Fibroblast of pulmonary artery (primary cell): Measurements from ENCODE around the gene HYAL3.

Source experiments
- DNase-seq: peaks from one replicate; pipeline ENCODE4 v3.0.0-alpha.2; 2010; ENCODE audit warnings: low read depth
- H3K4me3 ChIP-seq: replicated peaks from 2 replicates; pipeline ENCODE4 v1.5.1; 2011; ENCODE audit warnings: low read depth, mild to moderate bottlenecking, control low read depth, low read length, moderate library complexity
- TF ChIP-seq, protein P1 (sequence below): IDR thresholded peaks from 2 replicates; pipeline ENCODE4 v1.5.1; 2011; ENCODE audit warnings: mild to moderate bottlenecking, control low read depth, low read length, inconsistent platforms; ENCODE audit errors: missing control alignments

Gene HYAL3

GRCh38 chr3:50341996-50342650, 42.9 kb upstream of the HYAL3 start:
- H3K4me3 ChIP-seq = no peak overlapping the region
- TF ChIP-seq, protein P1, sequence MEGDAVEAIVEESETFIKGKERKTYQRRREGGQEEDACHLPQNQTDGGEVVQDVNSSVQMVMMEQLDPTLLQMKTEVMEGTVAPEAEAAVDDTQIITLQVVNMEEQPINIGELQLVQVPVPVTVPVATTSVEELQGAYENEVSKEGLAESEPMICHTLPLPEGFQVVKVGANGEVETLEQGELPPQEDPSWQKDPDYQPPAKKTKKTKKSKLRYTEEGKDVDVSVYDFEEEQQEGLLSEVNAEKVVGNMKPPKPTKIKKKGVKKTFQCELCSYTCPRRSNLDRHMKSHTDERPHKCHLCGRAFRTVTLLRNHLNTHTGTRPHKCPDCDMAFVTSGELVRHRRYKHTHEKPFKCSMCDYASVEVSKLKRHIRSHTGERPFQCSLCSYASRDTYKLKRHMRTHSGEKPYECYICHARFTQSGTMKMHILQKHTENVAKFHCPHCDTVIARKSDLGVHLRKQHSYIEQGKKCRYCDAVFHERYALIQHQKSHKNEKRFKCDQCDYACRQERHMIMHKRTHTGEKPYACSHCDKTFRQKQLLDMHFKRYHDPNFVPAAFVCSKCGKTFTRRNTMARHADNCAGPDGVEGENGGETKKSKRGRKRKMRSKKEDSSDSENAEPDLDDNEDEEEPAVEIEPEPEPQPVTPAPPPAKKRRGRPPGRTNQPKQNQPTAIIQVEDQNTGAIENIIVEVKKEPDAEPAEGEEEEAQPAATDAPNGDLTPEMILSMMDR = no peak

DNA sequence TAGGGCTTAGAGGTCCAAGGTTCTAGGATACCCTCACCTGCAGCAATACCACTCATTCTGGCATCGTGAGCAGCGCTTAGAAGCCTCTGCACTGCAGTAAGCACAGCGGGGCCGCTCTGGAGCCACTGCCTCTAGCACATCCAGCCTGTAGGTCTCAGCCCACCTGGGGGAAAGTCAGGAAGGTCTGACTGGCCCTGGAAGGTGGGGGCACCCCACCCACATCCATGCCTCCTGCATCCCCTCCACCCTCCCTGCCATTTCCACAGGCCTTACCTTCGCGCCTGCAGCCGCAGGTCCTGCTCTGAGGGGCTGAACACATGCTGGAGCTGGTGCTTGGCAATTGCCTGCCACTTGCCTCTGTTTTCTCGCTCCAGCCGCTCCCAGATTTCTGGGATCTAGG, 42.3 kb upstream of the HYAL3 start:
- H3K4me3 ChIP-seq = peak overlapping the region; percentile 43
- DNase-seq = no peak
- TF ChIP-seq, protein P1 = no peak

More at GRCh38 chr3:50341996-50342650, 42.9 kb upstream of the HYAL3 start:
- no peak for DNase-seq

DNA sequence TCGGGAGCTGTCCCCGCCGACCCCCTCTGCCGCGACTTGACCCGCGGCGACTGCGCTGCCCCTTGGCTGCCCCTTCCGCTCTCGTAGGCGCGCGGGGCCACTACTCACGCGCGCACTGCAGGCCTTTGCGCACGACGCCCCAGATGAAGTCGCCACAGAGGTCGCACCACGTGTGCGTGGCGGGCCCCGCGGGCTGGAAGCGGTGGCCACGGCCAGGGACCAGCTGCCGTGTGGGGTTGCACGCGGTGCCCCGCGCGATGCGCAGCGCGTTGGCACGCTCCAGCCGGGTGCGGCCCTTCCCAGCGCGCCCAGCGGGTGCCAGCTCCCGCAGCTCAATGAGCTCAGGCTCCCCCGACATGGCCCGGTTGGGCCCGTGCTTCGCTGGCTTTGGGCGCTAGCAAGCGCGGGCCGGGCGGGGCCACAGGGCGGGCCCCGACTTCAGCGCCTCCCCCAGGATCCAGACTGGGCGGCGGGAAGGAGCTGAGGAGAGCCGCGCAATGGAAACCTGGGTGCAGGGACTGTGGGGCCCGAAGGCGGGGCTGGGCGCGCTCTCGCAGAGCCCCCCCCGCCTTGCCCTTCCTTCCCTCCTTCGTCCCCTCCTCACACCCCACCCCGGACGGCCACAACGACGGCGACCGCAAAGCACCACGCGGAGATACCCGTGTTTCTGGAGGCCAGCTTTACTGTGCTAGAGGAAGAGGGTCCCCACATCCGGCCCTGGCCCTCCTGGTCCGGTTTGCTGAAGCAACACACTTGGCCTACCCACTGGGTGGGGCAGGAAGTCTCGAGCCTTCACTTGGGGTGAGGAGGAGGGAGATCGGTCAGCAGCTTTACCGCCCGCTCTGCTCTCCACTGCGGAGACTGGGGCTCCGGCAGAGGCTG, 41.5 kb upstream of the HYAL3 start, which contains the start of gene RASSF1:
Gene RASSF1 (minus strand): TSS at position 389 of the 882 bp plus-strand sequence. CDS start 31 bp downstream, at position 358.
- DNase-seq = peak; percentile 41
- H3K4me3 ChIP-seq = peak within 1 kb of the TSS; percentile 43
- TF ChIP-seq, protein P1 = no peak

GRCh38 chr3:50340147-50340447, 40.9 kb upstream of the HYAL3 start:
- no peak for DNase-seq
- TF ChIP-seq, protein P1 = no peak
- peak overlapping the region; percentile 43 for H3K4me3 ChIP-seq

DNA sequence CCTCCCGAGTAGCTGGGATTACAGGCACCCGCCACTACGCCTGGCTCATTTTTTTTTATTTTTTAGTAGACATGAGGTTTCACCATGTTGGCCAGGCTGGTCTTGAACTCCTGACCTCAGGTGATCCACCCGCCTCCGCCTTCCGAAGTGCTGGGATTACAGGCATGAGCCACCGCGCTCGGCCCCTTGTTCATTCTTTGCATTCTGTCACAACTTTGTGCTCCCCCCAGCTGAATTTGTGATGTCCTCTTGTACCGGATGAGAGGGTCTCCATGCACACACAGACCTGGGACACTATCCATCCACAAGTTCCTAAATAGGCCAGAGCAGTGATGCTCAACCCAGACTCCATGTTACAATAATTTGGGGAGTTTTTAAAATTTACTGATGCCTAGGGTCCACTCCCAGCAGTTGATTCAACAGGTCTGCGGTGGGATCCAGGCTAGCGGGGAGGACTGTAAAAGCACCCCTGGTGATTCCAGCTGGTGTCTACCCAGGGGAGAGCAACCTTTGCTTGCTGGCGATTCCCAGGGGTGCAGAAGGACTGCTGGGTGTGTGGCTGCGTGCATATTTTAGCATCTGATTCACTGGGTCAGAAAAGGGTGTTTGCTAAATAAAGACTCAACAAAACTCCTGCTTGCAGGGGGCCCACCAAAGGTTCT, 40.4 kb upstream of the HYAL3 start:
- peak overlapping the region; percentile 43 for H3K4me3 ChIP-seq
- TF ChIP-seq, protein P1 = no peak
- DNase-seq = peak; percentile 41

DNA sequence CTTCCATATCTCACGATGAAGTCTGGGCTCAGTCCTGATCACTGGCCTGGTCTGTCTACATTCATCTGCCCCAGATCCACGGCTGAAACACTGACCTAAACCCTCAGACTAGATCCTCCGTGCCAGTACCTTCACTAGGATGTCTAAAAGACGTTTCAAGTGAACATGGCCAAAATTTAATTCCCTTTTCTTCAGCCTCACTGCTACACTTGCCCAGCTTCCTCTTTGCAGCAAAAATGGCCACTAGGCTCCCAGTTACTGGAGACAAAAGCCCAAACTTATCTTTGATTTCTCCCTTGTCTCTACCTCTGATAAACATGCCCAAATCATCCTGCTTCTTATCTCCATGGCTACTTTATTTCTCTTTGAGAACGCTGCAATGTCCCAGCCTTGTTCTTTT, 39.8 kb upstream of the HYAL3 start:
- TF ChIP-seq, protein P1 = no peak
- no peak for DNase-seq
- H3K4me3 ChIP-seq = no peak overlapping the region
